DND-41 (cell line): ENCODE data around the gene GDI1.

Experiments
- ATAC-seq: fragments of 200-7000 bp; cut with Tn5 transposase; 3 replicates; pipeline ENCODE4 v1.9.1; 2021; ENCODE audit warnings: low read depth; ENCODE audit not compliant: insufficient read depth
- DNase-seq: peaks from one replicate; pipeline ENCODE4 v3.0.0-alpha.2; 2020
- H2AFZ ChIP-seq: 2 replicates; pipeline ENCODE4 v1.6.0; 2012; ENCODE audit warnings: low read depth, low read length
- H3K27ac ChIP-seq: 2 replicates; pipeline ENCODE4 v1.5.1; 2012; ENCODE audit warnings: low read length, inconsistent platforms
- H3K27me3 ChIP-seq: fragments of 200-600 bp; sonication (generic); 2 replicates; pipeline ENCODE4 v1.6.0; 2012; ENCODE audit warnings: low read length, mild to moderate bottlenecking, inconsistent platforms; ENCODE audit not compliant: insufficient read depth, poor library complexity
- H3K36me3 ChIP-seq: 2 replicates; pipeline ENCODE4 v1.5.1; 2012; ENCODE audit warnings: low read length, inconsistent platforms; ENCODE audit not compliant: insufficient read depth
- H3K4me1 ChIP-seq: 2 replicates; pipeline ENCODE4 v1.5.1; 2012; ENCODE audit warnings: mild to moderate bottlenecking, low read length; ENCODE audit not compliant: insufficient read depth
- H3K4me2 ChIP-seq: 2 replicates; pipeline ENCODE4 v1.6.0; 2012; ENCODE audit warnings: mild to moderate bottlenecking, moderate library complexity, low read length, inconsistent platforms; ENCODE audit not compliant: insufficient read depth
- H3K4me3 ChIP-seq, 2 experiments: fragments of 200-600 bp in 1 of 2; shearing (Covaris generic) in 1 of 2; 2 replicates each; pipeline ENCODE4 v1.5.1; 2012 to 2016; ENCODE audit warnings: inconsistent platforms in 2 of 2, low read length in 2 of 2, mild to moderate bottlenecking in 2 of 2, low read depth in 1 of 2, moderate library complexity in 1 of 2
- H3K79me2 ChIP-seq: 2 replicates; pipeline ENCODE4 v1.6.0; 2012; ENCODE audit warnings: low read length, inconsistent platforms; ENCODE audit not compliant: insufficient read depth
- H3K9ac ChIP-seq: 2 replicates; pipeline ENCODE4 v1.6.0; 2012; ENCODE audit warnings: low read depth, mild to moderate bottlenecking, inconsistent platforms, low read length, moderate library complexity
- H3K9me3 ChIP-seq: 2 replicates; pipeline ENCODE4 v1.5.1; 2012; ENCODE audit warnings: low read length, moderate library complexity, mild to moderate bottlenecking, inconsistent platforms; ENCODE audit not compliant: insufficient read depth, severe bottlenecking
- H4K20me1 ChIP-seq: 2 replicates; pipeline ENCODE4 v1.6.0; 2012; ENCODE audit warnings: low read length; ENCODE audit not compliant: insufficient read depth
- CTCF ChIP-seq: IDR thresholded peaks from 2 replicates; pipeline ENCODE4 v1.5.1; 2012; ENCODE audit warnings: borderline replicate concordance, low read length, moderate library complexity, mild to moderate bottlenecking; ENCODE audit not compliant: poor library complexity, severe bottlenecking; ENCODE audit errors: extremely low read depth
- EZH2 ChIP-seq: IDR thresholded peaks from 3 replicates; pipeline ENCODE4 v1.6.1; 2012; ENCODE audit warnings: borderline replicate concordance, low read depth, mild to moderate bottlenecking, moderate library complexity, low read length, inconsistent platforms; ENCODE audit not compliant: severe bottlenecking

GDI1 gene

GRCh38 chrX:154431341-154431740 lies 5.6 kb upstream of the GDI1 start:
- H3K4me1 ChIP-seq = peaks cover 41% of the 10 kb centered on the region
- no peak overlapping the region for H3K9ac ChIP-seq
- no peak for TF ChIP-seq EZH2
- TF ChIP-seq CTCF = no peak
- DNase-seq (no peak), ATAC-seq (no peak)
- no peak overlapping the region for H2AFZ ChIP-seq
- H3K9me3 ChIP-seq = no peaks in the 10 kb centered on the region
- no peaks in the 10 kb centered on the region for H3K27me3 ChIP-seq
- no peak overlapping the region for H3K27ac ChIP-seq
- H3K4me3 ChIP-seq = no peak overlapping the region
- H4K20me1 ChIP-seq = no peaks in the 10 kb centered on the region
- peaks cover 45% of the 10 kb centered on the region for H3K36me3 ChIP-seq
- H3K4me2 ChIP-seq = no peak overlapping the region
- peaks cover 30% of the 10 kb centered on the region for H3K79me2 ChIP-seq

- no peaks in the 10 kb centered on the region for H4K20me1 ChIP-seq
- no peak overlapping the region for H3K27ac ChIP-seq
- H2AFZ ChIP-seq = no peak overlapping the region
- no peaks in the 10 kb centered on the region for H3K27me3 ChIP-seq
- H3K9me3 ChIP-seq = no peaks in the 10 kb centered on the region
- peaks cover 30% of the 10 kb centered on the region for H3K79me2 ChIP-seq
- no peak overlapping the region for H3K4me3 ChIP-seq
- H3K9ac ChIP-seq = no peak overlapping the region
- DNase-seq (no peak), ATAC-seq (no peak)
- H3K36me3 ChIP-seq = peaks cover 45% of the 10 kb centered on the region
- TF ChIP-seq CTCF = no peak
- H3K4me2 ChIP-seq = no peak overlapping the region
- H3K4me1 ChIP-seq = peaks cover 38% of the 10 kb centered on the region
These were observed 4.7 kb upstream of the GDI1 start for GRCh38 chrX:154432210-154432609.

GRCh38 chrX:154433605-154434004 lies 3.3 kb upstream of the GDI1 start:
- ATAC-seq = no peak
- peaks cover 35% of the 10 kb centered on the region for H3K79me2 ChIP-seq
- no peak overlapping the region for H3K27ac ChIP-seq
- peaks cover 41% of the 10 kb centered on the region for H3K4me1 ChIP-seq
- H4K20me1 ChIP-seq = peaks cover 11% of the 10 kb centered on the region
- peaks cover 51% of the 10 kb centered on the region for H3K36me3 ChIP-seq
- H3K4me3 ChIP-seq = no peak overlapping the region
- no peak for DNase-seq
- TF ChIP-seq CTCF (no peak), EZH2 (no peak)
- H3K4me2 ChIP-seq = no peak overlapping the region
- no peak overlapping the region for H3K9ac ChIP-seq
- no peaks in the 10 kb centered on the region for H3K9me3 ChIP-seq
- H3K27me3 ChIP-seq = no peaks in the 10 kb centered on the region
- no peak overlapping the region for H2AFZ ChIP-seq
